GM12892 (cell line): ENCODE data around the gene EPHA1.

Source experiments
- POLR2A ChIP-seq: IDR thresholded peaks from 2 replicates; pipeline ENCODE4 v1.6.1; 2011; ENCODE audit warnings: low read depth, low read length, control low read depth
- TAF1 ChIP-seq: IDR thresholded peaks from 2 replicates; pipeline ENCODE4 v1.6.1; 2011; ENCODE audit warnings: low read depth, mild to moderate bottlenecking, control low read depth, low read length, borderline replicate concordance

DNA sequence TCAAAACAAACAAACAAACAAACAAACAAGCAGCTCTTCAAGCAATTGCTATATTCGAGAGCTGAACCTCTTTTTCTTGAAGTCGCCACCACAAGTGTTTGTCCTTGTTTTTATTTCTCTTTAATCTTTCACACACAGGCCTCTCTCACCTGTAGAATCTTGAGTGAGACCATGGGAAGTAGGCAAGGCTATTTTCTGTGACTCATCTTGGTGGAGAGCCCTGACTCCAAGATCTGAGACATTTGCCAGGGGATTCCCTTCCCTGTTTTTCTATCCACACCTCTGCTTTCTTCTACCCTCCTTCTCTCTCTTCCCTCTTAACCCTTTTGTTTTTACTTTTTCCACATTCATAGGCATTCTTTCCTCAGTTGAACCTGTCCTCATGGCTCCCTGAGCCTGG lies 26.6 kb upstream of the EPHA1 start:
- TF ChIP-seq TAF1 (no peak), POLR2A (no peak)
